ENCODE data around the gene CLK4.

The CLK4 gene

DNA sequence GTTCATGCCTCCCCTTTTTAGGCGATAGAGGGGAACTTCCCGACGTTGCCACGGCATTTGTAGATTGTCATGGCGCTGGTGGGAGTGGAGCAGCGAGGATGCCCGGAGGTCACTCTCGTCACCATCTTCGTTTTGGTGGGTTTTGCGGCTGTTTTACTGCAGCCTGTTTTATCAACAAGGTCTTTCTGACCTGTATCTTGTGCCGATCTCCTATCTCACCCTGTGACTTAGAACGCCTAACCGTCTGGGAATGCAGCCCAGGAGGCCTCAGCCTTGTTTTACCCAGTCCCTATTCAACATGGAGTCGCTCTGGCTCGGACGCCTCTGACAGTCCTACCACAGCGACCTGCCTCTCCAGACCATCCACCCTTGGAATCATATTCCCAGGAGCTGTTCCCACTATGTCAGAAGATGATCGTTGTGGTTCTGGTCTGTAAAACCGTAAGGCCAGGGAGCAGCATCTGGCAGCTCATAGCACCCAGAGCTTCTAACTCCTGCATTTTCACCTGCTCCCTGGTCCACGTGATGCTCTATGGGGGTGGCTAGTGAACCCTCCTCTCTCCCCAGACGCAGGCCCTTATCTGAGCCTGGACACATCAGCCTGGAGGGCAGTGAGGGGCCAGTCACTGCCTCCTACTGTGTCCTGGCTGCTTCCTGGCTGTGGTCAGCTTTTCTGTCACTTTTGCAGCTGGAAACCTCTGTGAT, 35.1 kb upstream of the CLK4 start:
- in situ Hi-C loops (cut with MboI; ENCODE audit: low sequenced_read_pairs, unreplicated experiment): no loop called here

GRCh38 chr5:178651046-178651810, 24.4 kb upstream of the CLK4 start:
- TF ChIP-seq CTCF (IDR thresholded peaks at IDR 0.05; ENCODE audit: borderline replicate concordance, control extremely low read depth, extremely low read depth, insufficient read depth, missing control alignments): no peak
- in situ Hi-C loops (cut with MboI; ENCODE audit: low sequenced_read_pairs, unreplicated experiment): no loop called here
- DNase-seq (ENCODE audit: low spot score): no peak

More for the DNA sequence above, 35.1 kb upstream of the CLK4 start:
- no peak for DNase-seq (ENCODE audit: low spot score)
- TF ChIP-seq CTCF (IDR thresholded peaks at IDR 0.05; ENCODE audit: borderline replicate concordance, control extremely low read depth, extremely low read depth, insufficient read depth, missing control alignments): no peak

- in situ Hi-C loops (cut with MboI; ENCODE audit: low sequenced_read_pairs, unreplicated experiment): no loop called here
- no peak for DNase-seq (ENCODE audit: low spot score)
- no peak for TF ChIP-seq CTCF (IDR thresholded peaks at IDR 0.05; ENCODE audit: borderline replicate concordance, control extremely low read depth, extremely low read depth, insufficient read depth, missing control alignments)
Measured at GRCh38 chr5:178650214-178650613, 23.4 kb upstream of the CLK4 start.

DNA sequence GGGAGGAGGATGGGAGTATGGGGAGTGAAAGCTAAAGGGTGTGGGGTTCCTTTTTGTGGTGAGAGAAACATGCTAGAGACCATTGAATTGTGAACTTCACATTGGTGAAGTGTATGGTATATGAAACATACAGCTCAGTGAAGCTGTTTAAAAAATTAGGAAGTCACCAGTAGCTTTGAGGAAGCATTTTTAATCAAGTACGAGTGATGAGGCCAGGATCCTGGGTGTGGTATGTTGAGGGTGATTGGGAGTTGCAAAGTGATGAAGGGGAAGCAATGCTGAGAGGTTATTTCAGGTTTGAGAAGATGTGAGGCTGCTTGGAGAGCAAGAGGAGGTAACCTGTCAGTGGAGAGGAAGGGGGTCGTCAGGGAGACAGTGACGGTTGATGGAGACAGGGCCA, 22.7 kb upstream of the CLK4 start:
- in situ Hi-C loops (cut with MboI; ENCODE audit: low sequenced_read_pairs, unreplicated experiment): no loop called here
- TF ChIP-seq CTCF (IDR thresholded peaks at IDR 0.05; ENCODE audit: borderline replicate concordance, control extremely low read depth, extremely low read depth, insufficient read depth, missing control alignments): no peak
- DNase-seq (ENCODE audit: low spot score): no peak

GRCh38 chr5:178644826-178645545, 18.1 kb upstream of the CLK4 start:
- DNase-seq (ENCODE audit: low spot score): no peak
- in situ Hi-C loops (cut with MboI; ENCODE audit: low sequenced_read_pairs, unreplicated experiment): no loop called here
- TF ChIP-seq CTCF (IDR thresholded peaks at IDR 0.05; ENCODE audit: borderline replicate concordance, control extremely low read depth, extremely low read depth, insufficient read depth, missing control alignments): no peak

DNA sequence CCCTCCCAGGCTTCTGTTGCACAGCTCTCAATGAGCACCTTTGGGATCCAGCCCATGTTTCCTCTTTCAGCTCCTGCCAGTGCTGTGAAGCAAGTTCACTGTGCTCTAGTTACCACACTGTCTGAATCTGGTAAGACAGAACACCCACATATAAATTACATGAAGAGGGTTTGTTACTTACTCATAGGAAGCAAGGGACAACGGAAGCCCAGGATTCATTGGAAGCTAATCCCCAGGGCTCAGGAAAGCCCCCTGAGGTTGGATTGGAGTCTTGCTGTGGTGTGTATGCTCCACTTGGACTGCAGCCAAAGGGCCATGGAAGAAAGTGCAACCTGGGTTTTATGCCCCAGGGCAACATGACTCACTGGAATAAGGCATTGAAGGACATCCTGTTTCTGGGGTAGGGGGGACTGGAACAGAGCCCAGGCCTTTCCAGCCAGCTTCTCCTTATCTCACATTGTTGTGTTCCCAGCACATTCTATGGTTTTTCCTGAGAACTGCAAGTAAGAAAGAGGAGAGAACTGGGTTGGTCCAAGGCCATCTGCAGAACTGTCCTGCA, 15.6 kb upstream of the CLK4 start:
- TF ChIP-seq CTCF (IDR thresholded peaks at IDR 0.05; ENCODE audit: borderline replicate concordance, control extremely low read depth, extremely low read depth, insufficient read depth, missing control alignments): no peak
- DNase-seq (ENCODE audit: low spot score): no peak
- in situ Hi-C loops (cut with MboI; ENCODE audit: low sequenced_read_pairs, unreplicated experiment): no loop called here

Measured in GM13976 (cell line).